ENCODE data around the gene ADAMTS15.

GRCh38 chr11:130515829-130516553 lies 67.5 kb downstream of the ADAMTS15 start:
- TF ChIP-seq, protein P1, sequence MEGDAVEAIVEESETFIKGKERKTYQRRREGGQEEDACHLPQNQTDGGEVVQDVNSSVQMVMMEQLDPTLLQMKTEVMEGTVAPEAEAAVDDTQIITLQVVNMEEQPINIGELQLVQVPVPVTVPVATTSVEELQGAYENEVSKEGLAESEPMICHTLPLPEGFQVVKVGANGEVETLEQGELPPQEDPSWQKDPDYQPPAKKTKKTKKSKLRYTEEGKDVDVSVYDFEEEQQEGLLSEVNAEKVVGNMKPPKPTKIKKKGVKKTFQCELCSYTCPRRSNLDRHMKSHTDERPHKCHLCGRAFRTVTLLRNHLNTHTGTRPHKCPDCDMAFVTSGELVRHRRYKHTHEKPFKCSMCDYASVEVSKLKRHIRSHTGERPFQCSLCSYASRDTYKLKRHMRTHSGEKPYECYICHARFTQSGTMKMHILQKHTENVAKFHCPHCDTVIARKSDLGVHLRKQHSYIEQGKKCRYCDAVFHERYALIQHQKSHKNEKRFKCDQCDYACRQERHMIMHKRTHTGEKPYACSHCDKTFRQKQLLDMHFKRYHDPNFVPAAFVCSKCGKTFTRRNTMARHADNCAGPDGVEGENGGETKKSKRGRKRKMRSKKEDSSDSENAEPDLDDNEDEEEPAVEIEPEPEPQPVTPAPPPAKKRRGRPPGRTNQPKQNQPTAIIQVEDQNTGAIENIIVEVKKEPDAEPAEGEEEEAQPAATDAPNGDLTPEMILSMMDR (IDR thresholded peaks at IDR 0.05; ENCODE audit: low read depth, low read length) = no peak
- TF ChIP-seq POLR2A (IDR thresholded peaks at IDR 0.05; ENCODE audit: extremely low read depth, insufficient read length) = no peak
- TF ChIP-seq MAX (IDR thresholded peaks at IDR 0.05; ENCODE audit: low read depth, low read length) = no peak

Measured in NB4 (cell line).